ENCODE measurements around the gene KCTD14. TPM values are rescaled to one million over a fixed set of nuclear protein-coding genes. Genes with fewer than 3 reads are reported as not detected.

Gene KCTD14
- total and polyA plus RNA-seq, 9 of the 15 experiments (the other 6 are each of a cell fraction or from before 2014, with no cell fraction given): 0.04 to 0.30 (median 0.11) TPM; not detected in 2

GRCh38 chr11:78057462-78058055, 34.5 kb upstream of the KCTD14 start:
- H3K9me3 ChIP-seq (replicated peaks; ENCODE audit: control insufficient read depth, insufficient read depth, low read depth, low read length): no peaks in the 10 kb centered on the region
- no peaks in the 10 kb centered on the region for H3K36me3 ChIP-seq (ENCODE audit: control insufficient read depth, insufficient read depth, low read length)
- H3K27ac ChIP-seq (ENCODE audit: extremely low read depth, low read depth, low read length): no peak overlapping the region
- no peaks in the 10 kb centered on the region for H3K9me1 ChIP-seq (ENCODE audit: control insufficient read depth, insufficient read depth, low read length)
- H3K4me1 ChIP-seq (replicated peaks in 1 of 2; ENCODE audit: control insufficient read depth in 2 of 2, insufficient read depth in 2 of 2, low read length in 2 of 2): peaks cover 24% of the 10 kb centered on the region in 2 experiments
- ATAC-seq (peak; percentile 5; the same call in 1 of the 3 replicates), FAIRE-seq (no peak), DNase-seq (ENCODE audit: extremely low read depth in 1 of 4, low spot score in 3 of 4) (no peak)
- POLR2A ChIA-PET: interaction anchor here (0.5 to 1.1 kb wide), 3 partner anchors 12 to 20 kb away, joined by 3 read pairs; no protein-coding TSS in a partner anchor
- WGBS (ENCODE audit: insufficient coverage, low coverage, missing lambda C conversion rate): 71% methylated on average over 10 of the region's 10 CpGs
- no peak overlapping the region for H3K4me2 ChIP-seq (ENCODE audit: insufficient read depth, low read length)
- no peak overlapping the region for H3K4me3 ChIP-seq
- no peak overlapping the region for H3K9ac ChIP-seq (ENCODE audit: insufficient read depth in 1 of 2, low read depth in 2 of 2, low read length in 2 of 2)
- no peaks in the 10 kb centered on the region for H3K79me2 ChIP-seq (ENCODE audit: control insufficient read depth, insufficient read depth, low read length)
- in situ Hi-C loops (cut with MboI) (no loop called here), intact Hi-C loops (cut with micrococcal nuclease) (no loop called here)
- TF ChIP-seq POLR2AphosphoS2 (IDR thresholded peaks at IDR 0.05; ENCODE audit: low read length): no peak
- TF ChIP-seq ZNF121 (CRISPR knock-in tag; conservative IDR thresholded peaks at IDR 0.05): peak; percentile 64
- BruUV-seq (replicated peaks): no TSS peak
- no peak overlapping the region for H2AFZ ChIP-seq (ENCODE audit: low read depth, low read length)
- CTCF ChIA-PET (ENCODE audit: low intra/inter-chr PET ratio): no interaction called here
- no peaks in the 10 kb centered on the region for H3K27me3 ChIP-seq (ENCODE audit: control insufficient read depth in 2 of 2, insufficient read depth in 2 of 2, low read length in 2 of 2)
- no peaks in the 10 kb centered on the region for H4K20me1 ChIP-seq (replicated peaks; ENCODE audit: control insufficient read depth, insufficient read depth, low read length)

GRCh38 chr11:78056093-78056492, 33.0 kb upstream of the KCTD14 start:
- Histone ChIP-seq H2AFZ (ENCODE audit: low read depth, low read length) (peak overlapping the region; percentile 65), H3K4me3 (no peak overlapping the region), H3K4me2 (ENCODE audit: insufficient read depth, low read length) (no peak overlapping the region; the same call in 1 of the 2 replicates), H3K79me2 (ENCODE audit: control insufficient read depth, insufficient read depth, low read length) (no peaks in the 10 kb centered on the region), H3K27me3 (ENCODE audit: control insufficient read depth in 2 of 2, insufficient read depth in 2 of 2, low read length in 2 of 2) (no peaks in the 10 kb centered on the region), H3K9me1 (ENCODE audit: control insufficient read depth, insufficient read depth, low read length) (no peaks in the 10 kb centered on the region), H3K4me1 (replicated peaks in 1 of 2; ENCODE audit: control insufficient read depth in 2 of 2, insufficient read depth in 2 of 2, low read length in 2 of 2) (peaks cover 16 to 20% of the 10 kb centered on the region in 2 experiments), H3K9ac (ENCODE audit: insufficient read depth in 1 of 2, low read depth in 2 of 2, low read length in 2 of 2) (peak overlapping the region; percentile 10 to 53; a peak in 2 of 4 replicates), H3K27ac (ENCODE audit: extremely low read depth, low read depth, low read length) (no peak overlapping the region), H4K20me1 (replicated peaks; ENCODE audit: control insufficient read depth, insufficient read depth, low read length) (no peaks in the 10 kb centered on the region), H3K36me3 (ENCODE audit: control insufficient read depth, insufficient read depth, low read length) (no peaks in the 10 kb centered on the region), H3K9me3 (replicated peaks; ENCODE audit: control insufficient read depth, insufficient read depth, low read depth, low read length) (no peaks in the 10 kb centered on the region)
- 12% methylated on average over 3 of the region's 3 CpGs for WGBS (ENCODE audit: insufficient coverage, low coverage, missing lambda C conversion rate)
- ChIA-PET CTCF (ENCODE audit: low intra/inter-chr PET ratio) (no interaction called here), POLR2A (interaction anchor here (0.6 kb wide), 2 partner anchors 44 to 490 kb away, joined by 3 to 4 read pairs; no protein-coding TSS in a partner anchor)
- peak in 1 of 4 experiments; percentile 39 for DNase-seq (ENCODE audit: extremely low read depth in 1 of 4, low spot score in 3 of 4)
- intact Hi-C loops (cut with micrococcal nuclease) (no loop called here), in situ Hi-C loops (cut with MboI) (no loop called here)
- no peak for FAIRE-seq
- ATAC-seq: no peak
- no TSS peak for BruUV-seq (replicated peaks)
- TF ChIP-seq FOXP1 (CRISPR knock-in tag; IDR thresholded peaks at IDR 0.05) (no peak), BRD9 (IDR thresholded peaks at IDR 0.05; ENCODE audit: low read depth, partially characterized antibody) (no peak), UBTF (IDR thresholded peaks at IDR 0.05; ENCODE audit: borderline replicate concordance in 1 of 2, low read depth in 2 of 2, low read length in 2 of 2) (no peak), MYC (IDR thresholded peaks at IDR 0.05; ENCODE audit: low read depth, low read length) (0 out of 2 replicates have a peak, but pooled peaks have one; percentile 34), MYC (CRISPR knock-in tag; IDR thresholded peaks at IDR 0.05; ENCODE audit: borderline replicate concordance, low read depth) (no peak), ZBTB11 (CRISPR knock-in tag; IDR thresholded peaks at IDR 0.05) (no peak), SREBF2 (CRISPR knock-in tag; IDR thresholded peaks at IDR 0.05) (no peak)
